ENCODE results near the gene MIF4GD. TPM values are rescaled to one million over a fixed set of nuclear protein-coding genes. Genes with fewer than 3 reads are reported as not detected.

Gene MIF4GD
- total and polyA plus RNA-seq, 9 of the 15 experiments (the other 6 are each of a cell fraction or from before 2014, with no cell fraction given), result 11.8 to 63.8 (median 28.1) TPM

DNA sequence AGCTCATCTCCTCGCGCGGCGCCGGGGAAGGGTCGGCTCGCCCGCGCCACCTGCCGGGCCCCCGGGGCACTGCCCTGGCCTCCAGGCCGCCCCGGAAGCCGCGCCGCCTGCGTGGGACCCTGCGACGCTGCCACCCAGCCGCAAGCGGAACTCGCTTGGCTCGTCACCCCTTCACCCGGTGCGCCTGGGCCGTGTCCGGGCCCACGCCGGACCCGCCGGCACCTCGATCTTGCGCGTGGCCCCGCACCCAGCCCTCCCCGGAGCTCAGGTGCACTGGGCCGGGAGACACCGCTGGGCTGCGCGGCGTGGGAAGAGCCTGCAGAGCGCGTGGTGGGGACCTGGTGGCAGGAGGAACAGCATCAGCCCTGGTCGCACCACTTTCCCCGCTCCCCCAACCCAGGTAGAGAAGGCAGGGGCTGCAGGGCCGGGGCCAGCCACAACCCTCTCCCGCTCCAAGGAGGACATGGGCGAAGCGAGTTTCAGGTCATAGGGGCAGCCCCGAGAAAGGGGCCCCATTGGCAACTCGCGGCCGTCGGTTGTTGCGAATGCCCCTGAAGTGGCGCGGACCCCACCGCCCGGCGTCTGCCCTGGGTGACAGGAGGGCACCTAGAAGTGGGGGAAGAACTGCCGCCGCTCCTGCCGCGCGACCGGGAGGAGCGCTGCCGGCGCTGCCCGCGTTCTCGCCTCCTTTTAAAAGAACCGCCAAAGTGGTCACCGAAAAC lies 363 bp upstream of the MIF4GD start (continued):
- TF ChIP-seq STAG1 (CRISPR knock-in tag; IDR thresholded peaks at IDR 0.05; ENCODE audit: borderline replicate concordance) (no peak), KLF1 (tag; IDR thresholded peaks at IDR 0.05) (peak; percentile 26; the same call in 1 of the 2 replicates), ZNF217 (CRISPR knock-in tag; IDR thresholded peaks at IDR 0.05) (no peak), ZNF77 (CRISPR knock-in tag; IDR thresholded peaks at IDR 0.05) (no peak), WHSC1 (IDR thresholded peaks at IDR 0.05; ENCODE audit: low read length) (no peak), PHF8 (IDR thresholded peaks at IDR 0.05; ENCODE audit: borderline replicate concordance, low read length) (peak; percentile 78; the same call in 1 of the 2 replicates), ZBTB12 (CRISPR knock-in tag; IDR thresholded peaks at IDR 0.05) (peak; percentile 90), RHOXF2B (CRISPR knock-in tag; conservative IDR thresholded peaks at IDR 0.05) (no peak), CGGBP1 (CRISPR knock-in tag; IDR thresholded peaks at IDR 0.05) (peak; percentile 75; the same call in 1 of the 2 replicates), PCBP2 (IDR thresholded peaks at IDR 0.05; ENCODE audit: low read depth, low read length, poor library complexity, severe bottlenecking) (no peak), NFE2L1 (tag; IDR thresholded peaks at IDR 0.05; ENCODE audit: borderline replicate concordance, low read depth) (no peak), MAFK (IDR thresholded peaks at IDR 0.05; ENCODE audit: low read length) (no peak), BMI1 (IDR thresholded peaks at IDR 0.05; ENCODE audit: low read length) (no peak), XRCC3 (IDR thresholded peaks at IDR 0.05) (no peak), NR2C2 (CRISPR knock-in tag; IDR thresholded peaks at IDR 0.05) (peak; percentile 76), NR2C2 (tag; IDR thresholded peaks at IDR 0.05) (peak; percentile 93), ILK (tag; IDR thresholded peaks at IDR 0.05; ENCODE audit: borderline replicate concordance, low read depth) (no peak)
- TF ChIP-seq, protein P1, sequence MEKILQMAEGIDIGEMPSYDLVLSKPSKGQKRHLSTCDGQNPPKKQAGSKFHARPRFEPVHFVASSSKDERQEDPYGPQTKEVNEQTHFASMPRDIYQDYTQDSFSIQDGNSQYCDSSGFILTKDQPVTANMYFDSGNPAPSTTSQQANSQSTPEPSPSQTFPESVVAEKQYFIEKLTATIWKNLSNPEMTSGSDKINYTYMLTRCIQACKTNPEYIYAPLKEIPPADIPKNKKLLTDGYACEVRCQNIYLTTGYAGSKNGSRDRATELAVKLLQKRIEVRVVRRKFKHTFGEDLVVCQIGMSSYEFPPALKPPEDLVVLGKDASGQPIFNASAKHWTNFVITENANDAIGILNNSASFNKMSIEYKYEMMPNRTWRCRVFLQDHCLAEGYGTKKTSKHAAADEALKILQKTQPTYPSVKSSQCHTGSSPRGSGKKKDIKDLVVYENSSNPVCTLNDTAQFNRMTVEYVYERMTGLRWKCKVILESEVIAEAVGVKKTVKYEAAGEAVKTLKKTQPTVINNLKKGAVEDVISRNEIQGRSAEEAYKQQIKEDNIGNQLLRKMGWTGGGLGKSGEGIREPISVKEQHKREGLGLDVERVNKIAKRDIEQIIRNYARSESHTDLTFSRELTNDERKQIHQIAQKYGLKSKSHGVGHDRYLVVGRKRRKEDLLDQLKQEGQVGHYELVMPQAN (IDR thresholded peaks at IDR 0.05; ENCODE audit: borderline replicate concordance), result peak; percentile 72; the same call in 1 of the 2 replicates
- TF ChIP-seq, protein P2, sequence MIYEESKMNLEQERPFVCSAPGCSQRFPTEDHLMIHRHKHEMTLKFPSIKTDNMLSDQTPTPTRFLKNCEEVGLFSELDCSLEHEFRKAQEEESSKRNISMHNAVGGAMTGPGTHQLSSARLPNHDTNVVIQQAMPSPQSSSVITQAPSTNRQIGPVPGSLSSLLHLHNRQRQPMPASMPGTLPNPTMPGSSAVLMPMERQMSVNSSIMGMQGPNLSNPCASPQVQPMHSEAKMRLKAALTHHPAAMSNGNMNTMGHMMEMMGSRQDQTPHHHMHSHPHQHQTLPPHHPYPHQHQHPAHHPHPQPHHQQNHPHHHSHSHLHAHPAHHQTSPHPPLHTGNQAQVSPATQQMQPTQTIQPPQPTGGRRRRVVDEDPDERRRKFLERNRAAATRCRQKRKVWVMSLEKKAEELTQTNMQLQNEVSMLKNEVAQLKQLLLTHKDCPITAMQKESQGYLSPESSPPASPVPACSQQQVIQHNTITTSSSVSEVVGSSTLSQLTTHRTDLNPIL (CRISPR knock-in tag; IDR thresholded peaks at IDR 0.05), result no peak
- TF ChIP-seq, protein P3, sequence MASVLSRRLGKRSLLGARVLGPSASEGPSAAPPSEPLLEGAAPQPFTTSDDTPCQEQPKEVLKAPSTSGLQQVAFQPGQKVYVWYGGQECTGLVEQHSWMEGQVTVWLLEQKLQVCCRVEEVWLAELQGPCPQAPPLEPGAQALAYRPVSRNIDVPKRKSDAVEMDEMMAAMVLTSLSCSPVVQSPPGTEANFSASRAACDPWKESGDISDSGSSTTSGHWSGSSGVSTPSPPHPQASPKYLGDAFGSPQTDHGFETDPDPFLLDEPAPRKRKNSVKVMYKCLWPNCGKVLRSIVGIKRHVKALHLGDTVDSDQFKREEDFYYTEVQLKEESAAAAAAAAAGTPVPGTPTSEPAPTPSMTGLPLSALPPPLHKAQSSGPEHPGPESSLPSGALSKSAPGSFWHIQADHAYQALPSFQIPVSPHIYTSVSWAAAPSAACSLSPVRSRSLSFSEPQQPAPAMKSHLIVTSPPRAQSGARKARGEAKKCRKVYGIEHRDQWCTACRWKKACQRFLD (CRISPR knock-in tag; IDR thresholded peaks at IDR 0.05), result no peak; the same call in 1 of the 2 replicates

Data from K562 (cell line).